Measurements from ENCODE around the gene TRMT10A.

Gene TRMT10A

GRCh38 chr4:99586322-99586721 is 22.5 kb upstream of the TRMT10A start:
- DNase-seq (ENCODE audit: low spot score) = no peak
- in situ Hi-C loops (cut with MboI; ENCODE audit: low pct_unique_long_range_greater_than_20kb, low sequenced_read_pairs, unreplicated experiment) = no loop called here
- TF ChIP-seq CTCF (IDR thresholded peaks at IDR 0.05; ENCODE audit: extremely low read depth, insufficient read depth, missing control alignments) = no peak

- in situ Hi-C loops (cut with MboI; ENCODE audit: low pct_unique_long_range_greater_than_20kb, low sequenced_read_pairs, unreplicated experiment) = no loop called here
- TF ChIP-seq CTCF (IDR thresholded peaks at IDR 0.05; ENCODE audit: extremely low read depth, insufficient read depth, missing control alignments) = no peak
- no peak for DNase-seq (ENCODE audit: low spot score)
These were observed 21.7 kb upstream of the TRMT10A start for GRCh38 chr4:99585516-99585915.

- DNase-seq (ENCODE audit: low spot score) = no peak
- in situ Hi-C loops (cut with MboI; ENCODE audit: low pct_unique_long_range_greater_than_20kb, low sequenced_read_pairs, unreplicated experiment) = no loop called here
- TF ChIP-seq CTCF (IDR thresholded peaks at IDR 0.05; ENCODE audit: extremely low read depth, insufficient read depth, missing control alignments) = no peak
These were observed 14.9 kb upstream of the TRMT10A start for GRCh38 chr4:99578714-99579113.

- peak; percentile 14 for DNase-seq (ENCODE audit: low spot score)
- in situ Hi-C loops (cut with MboI; ENCODE audit: low pct_unique_long_range_greater_than_20kb, low sequenced_read_pairs, unreplicated experiment) = no loop called here
- no peak for TF ChIP-seq CTCF (IDR thresholded peaks at IDR 0.05; ENCODE audit: extremely low read depth, insufficient read depth, missing control alignments)
These were observed 10.9 kb upstream of the TRMT10A start, which contains the start of gene MTTP for GRCh38 chr4:99574530-99575324. Gene MTTP (plus strand): TSS chr4:99574824. CDS start chr4:99574910, 86 bp downstream.

- in situ Hi-C loops (cut with MboI; ENCODE audit: low pct_unique_long_range_greater_than_20kb, low sequenced_read_pairs, unreplicated experiment) = no loop called here
- no peak for DNase-seq (ENCODE audit: low spot score)
- no peak for TF ChIP-seq CTCF (IDR thresholded peaks at IDR 0.05; ENCODE audit: extremely low read depth, insufficient read depth, missing control alignments)
These were observed 10.0 kb upstream of the TRMT10A start for GRCh38 chr4:99573735-99574368.

GRCh38 chr4:99572527-99573240 is 8.8 kb upstream of the TRMT10A start:
- no peak for TF ChIP-seq CTCF (IDR thresholded peaks at IDR 0.05; ENCODE audit: extremely low read depth, insufficient read depth, missing control alignments)
- no peak for DNase-seq (ENCODE audit: low spot score)
- in situ Hi-C loops (cut with MboI; ENCODE audit: low pct_unique_long_range_greater_than_20kb, low sequenced_read_pairs, unreplicated experiment) = no loop called here
